Measurements from ENCODE around the gene LGALS7.
"Not testable (repeated sequence)": the region's sequence is repeated elsewhere in the genome, so short reads cannot be mapped to it uniquely, and the experiment has no call there.

Gene LGALS7

GRCh38 chr19:38770228-38770948, 2.9 kb downstream of the LGALS7 start:
- DNase-seq: not testable (repeated sequence)

DNA sequence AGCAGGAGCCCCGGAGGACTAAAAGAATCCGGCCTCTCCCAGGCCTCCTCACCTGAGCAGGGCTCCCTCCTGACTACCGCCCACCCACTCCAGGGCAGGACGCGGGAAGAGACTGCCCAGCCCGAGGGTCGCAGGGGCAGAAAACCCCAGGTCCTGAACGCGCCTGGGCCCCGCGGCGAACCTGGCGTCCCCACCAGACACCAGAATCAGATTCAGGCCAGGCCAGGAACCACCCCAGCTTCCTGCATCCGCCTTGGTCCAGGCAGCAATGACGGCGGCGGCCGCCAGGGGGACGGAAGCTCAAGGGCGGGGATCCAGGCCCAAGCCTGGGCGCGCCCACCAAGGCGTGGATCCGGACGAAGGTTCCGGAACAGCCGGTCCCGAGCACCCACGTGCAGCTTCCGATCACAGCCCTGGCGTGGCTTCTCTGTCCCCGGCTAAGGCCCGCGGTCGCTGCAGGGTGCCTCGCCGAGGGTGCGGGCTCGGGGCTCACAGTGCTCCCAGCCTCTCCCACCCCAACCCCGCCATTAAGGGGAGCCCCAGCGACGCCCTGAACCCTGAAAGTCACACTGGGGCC, 3.6 kb downstream of the LGALS7 start:
- DNase-seq: peak; percentile 74

GRCh38 chr19:38766276-38767047, 6.9 kb downstream of the LGALS7 start:
- DNase-seq: no peak

DNA sequence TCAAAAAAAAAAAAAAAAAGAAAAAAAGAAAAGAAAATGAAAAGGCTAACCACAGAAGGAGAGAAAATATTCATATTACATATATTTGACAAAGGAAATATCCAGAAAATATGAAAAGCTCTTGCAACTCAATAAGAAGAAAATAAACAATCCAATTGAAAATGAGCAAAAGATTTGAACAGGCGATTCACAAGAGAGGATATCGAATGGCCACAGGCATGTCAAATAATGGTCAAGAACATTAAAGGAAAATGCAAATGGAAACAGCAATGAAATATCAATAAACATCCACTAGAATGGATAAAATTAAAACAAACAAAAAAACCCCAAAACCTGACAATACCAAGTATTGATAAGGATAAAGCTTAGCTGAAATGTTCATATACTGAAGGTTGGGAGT, 8.1 kb downstream of the LGALS7 start:
- no peak for DNase-seq

DNA sequence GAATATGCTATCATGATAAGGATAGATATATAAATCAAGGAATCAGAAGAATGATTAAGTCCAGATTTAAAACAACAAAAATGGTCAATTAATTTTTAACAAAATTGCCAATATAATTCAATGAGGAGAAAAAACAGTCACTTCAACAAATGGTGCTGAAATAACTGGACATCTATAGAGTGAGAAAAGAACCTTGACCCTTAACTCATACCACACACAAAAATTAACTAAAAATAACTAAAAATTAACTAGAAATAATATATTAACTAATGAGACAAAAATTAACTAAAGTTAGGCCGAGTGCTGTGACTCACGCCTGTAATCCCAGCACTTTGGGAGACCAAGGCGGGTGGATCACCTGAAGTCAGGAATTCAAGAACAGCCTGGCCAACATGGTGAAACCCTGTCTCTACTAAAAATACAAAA, 9.5 kb downstream of the LGALS7 start:
- DNase-seq: no peak

GRCh38 chr19:38761884-38762389, 11.4 kb downstream of the LGALS7 start:
- not testable (repeated sequence) for DNase-seq

DNA sequence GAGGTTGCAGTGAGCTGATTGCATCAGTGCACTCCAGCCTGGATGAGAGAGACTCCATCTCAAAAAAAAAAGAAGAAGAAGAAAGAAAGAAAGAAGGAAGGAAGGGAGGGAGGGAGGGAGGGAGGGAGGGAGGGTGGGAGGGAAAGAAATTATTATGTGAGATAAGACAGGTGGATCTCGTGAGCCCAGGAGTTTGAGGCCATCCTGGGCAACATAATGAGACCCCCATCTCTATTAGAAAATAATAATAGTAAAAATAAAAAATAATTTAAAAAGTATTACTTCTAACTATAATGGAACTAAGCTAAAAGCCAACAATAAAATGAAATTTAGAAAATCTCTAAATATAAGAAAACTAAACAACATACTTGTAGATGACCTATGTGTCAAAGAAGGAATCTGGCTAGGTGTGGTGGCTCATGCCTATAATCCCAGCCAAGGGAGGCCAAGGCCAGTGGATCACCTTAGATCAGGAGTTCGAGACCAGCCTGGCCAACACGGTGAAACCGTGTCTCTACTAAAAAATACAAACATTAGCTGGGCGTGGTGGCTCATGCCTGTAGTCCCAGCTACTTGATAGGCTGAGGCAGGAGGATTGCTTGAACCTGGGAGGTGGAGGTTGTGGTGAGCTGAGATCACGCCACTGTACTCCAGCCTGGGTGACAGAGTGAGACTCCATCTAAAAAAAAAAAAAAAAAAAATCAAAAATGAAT, 12.4 kb downstream of the LGALS7 start:
- DNase-seq: not testable (repeated sequence)

GRCh38 chr19:38759590-38760003, 13.7 kb downstream of the LGALS7 start:
- no peak for DNase-seq

DNA sequence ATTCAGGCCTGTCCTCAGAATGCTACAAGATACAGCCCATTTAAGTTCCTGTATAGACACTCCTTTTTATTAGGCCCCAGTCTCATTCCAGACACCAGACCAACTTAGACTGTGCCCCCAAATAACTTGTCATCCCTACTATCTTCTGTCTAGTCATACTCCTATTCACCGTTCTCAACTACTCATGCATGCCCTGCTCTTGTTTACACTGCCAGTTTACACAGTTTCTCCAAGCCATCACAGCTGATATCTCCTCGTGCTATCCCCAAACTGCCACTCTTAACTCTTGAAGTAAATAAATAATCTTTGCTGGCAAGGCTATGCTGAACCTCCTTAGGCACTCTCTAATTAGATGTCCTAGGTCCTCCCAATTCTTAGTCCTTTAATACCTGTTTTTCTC, 19.1 kb downstream of the LGALS7 start:
- not testable (repeated sequence) for DNase-seq

DNA sequence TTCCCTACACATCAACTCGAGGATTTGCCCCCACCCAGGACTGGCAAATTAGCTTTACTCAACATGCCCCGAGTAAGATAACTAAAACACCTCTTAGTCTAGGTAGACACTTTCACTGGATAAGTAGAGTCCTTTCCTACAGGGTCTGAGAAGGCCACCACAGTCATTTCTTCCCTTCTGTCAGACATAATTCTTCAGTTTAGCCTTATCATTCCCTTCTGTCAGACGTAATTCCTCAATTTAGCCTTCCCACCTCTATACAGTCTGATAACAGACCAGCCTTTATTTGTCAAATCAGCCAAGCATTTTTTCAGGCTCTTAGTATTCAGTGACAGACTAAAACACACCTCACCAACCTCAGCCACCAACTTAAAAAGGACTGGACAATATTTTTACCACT, 19.5 kb downstream of the LGALS7 start:
- DNase-seq: not testable (repeated sequence)

DNA sequence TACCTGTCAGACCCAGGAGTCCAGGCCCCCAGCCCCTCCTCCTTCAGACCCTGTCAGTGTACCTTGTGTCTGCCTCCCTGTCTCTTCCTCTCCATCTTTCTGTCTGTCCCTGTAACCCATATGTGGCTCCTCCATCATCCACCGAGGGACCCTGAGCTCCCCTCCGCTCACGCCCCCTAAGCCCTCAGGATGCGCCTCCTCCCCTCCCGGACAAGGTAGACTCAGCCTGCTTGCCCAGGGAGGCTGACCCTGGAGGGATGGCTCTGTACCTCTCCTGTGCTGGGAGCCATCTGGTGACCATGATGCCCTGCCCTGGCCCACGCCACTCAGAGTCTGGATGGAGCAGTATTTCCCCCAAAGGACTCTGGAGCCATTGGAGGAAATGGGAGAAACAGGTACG, 28.0 kb downstream of the LGALS7 start:
- DNase-seq: no peak

DNA sequence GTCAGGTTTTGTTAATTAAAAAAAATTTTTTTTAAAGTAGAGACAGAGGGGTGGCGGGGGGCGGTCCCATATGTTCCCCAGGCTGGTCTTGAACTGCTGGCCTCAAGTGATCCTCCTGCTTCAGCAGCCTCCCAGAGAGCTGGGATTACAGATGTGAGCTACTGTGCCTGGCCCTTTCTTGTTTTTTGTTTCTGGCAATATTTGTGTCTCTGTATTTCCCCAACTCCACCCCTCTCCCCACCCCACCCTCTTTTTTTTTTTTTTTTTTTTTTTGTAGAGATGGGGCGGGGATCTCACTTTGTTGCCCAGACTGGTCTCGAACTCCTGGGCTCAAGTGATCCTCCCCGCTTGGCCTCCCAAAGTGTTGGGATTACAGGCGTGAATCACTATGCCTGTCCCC, 28.4 kb downstream of the LGALS7 start:
- DNase-seq: no peak

DNA sequence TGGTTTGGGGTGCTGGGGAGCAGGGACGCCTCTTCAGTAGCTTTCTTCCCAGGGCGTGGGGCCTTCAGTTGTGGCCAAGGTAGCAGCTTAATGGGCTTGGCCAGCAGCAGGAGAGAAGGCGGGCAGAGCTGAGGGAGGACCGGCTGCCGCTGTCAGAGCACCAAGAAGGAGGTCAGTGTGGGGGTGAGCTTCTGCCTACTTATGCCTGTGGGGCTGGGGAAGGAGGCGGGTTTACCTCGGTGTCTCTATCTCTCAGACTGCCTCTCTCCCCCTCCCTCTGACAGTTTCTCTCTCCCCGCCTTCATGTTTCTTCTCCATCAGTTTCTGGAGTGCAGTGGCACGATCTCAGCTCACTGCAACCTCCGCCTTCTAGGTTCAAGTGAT, 29.0 kb downstream of the LGALS7 start, which contains the start of gene CAPN12:
Gene CAPN12, minus strand, starts transcription at position 177 of the 384 bp plus-strand sequence. CDS start 309 bp downstream, outside the sequence.
- no peak for DNase-seq

- no peak for DNase-seq
Measured at GRCh38 chr19:38743394-38744297, 29.7 kb downstream of the LGALS7 start.

GRCh38 chr19:38742906-38743305, 30.4 kb downstream of the LGALS7 start:
- DNase-seq: no peak

GRCh38 chr19:38742296-38742695, 31.0 kb downstream of the LGALS7 start:
- DNase-seq: no peak

- DNase-seq: no peak
Measured at GRCh38 chr19:38741670-38742069, 31.6 kb downstream of the LGALS7 start.

- no peak for DNase-seq
Measured at GRCh38 chr19:38740932-38741331, 32.4 kb downstream of the LGALS7 start.

- DNase-seq: no peak
Measured at GRCh38 chr19:38740257-38740592, 33.1 kb downstream of the LGALS7 start.

DNA sequence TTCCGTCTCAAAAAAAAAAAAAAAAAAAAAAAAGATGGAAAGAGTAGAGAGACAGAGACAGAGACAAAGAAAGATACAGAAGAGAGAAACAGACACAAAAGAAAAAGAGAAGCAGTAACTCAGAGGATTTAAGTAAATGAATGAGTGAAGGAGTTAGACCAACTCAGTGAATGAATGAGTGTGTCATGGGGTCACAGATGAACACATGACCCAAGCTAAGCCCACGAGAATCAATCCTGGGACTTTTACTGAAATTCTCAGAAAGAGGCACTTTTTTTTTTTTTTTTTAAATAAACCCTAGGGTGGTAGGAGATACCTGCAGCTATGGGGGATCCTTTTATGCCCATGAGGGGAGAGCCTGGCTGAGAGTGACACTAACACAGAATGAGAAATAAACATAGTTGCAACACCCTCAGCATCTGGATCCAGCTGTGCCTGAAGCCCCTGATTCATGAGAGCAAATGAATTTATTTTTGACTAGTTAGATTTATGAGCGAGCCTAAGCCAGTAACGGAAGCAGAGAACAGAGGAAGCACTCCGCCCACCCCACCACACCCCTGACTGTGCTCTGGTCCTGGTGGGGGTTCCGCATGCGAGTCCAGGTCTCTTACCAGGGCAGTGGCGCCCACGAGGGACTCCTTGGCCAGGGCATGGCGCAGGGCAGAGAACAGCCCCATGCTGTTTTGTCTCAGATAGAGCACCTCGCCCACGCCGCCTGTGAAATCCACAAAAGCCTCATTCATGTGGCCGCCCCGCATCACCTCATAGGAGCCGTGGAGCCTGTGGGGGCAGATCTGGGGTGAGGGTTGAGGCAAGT, 33.7 kb downstream of the LGALS7 start:
- no peak for DNase-seq
